OCI-LY1 (cell line): ENCODE results near the gene SDHA.

Experiments
- CTCF ChIP-seq: fragments of 200-600 bp; sonication (generic), shearing (Covaris generic); IDR thresholded peaks from 2 replicates; pipeline ENCODE4 v1.5.1; 2017; ENCODE audit warnings: mild to moderate bottlenecking, antibody characterized with exemption, low read length, moderate library complexity, mixed read lengths
- EZH2 ChIP-seq: fragments of 200-600 bp; sonication (generic), shearing (Covaris generic); IDR thresholded peaks from 2 replicates; pipeline ENCODE4 v1.8.0; 2017; ENCODE audit warnings: borderline replicate concordance, mixed run types, mild to moderate bottlenecking, antibody characterized with exemption, low read length, moderate library complexity, mixed read lengths

DNA sequence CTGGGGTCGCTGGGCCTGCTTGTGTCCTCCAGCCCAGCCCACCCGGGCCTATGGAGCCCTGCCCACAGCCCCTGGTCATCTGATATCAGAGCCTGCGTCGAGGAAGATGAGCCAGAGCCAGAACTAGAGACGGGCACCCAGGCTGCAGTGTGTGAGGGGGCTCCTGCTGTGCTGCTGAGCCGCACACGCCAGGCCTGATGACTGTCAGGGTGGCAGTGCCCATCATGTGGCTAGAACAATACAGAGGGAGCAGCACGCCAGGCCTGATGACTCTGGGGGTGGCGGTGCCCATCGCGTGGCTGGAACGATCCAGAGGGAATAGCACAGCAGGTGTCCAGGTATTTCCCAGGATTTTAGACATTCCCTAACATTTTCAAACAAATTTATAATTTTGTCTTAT, 36.0 kb upstream of the SDHA start:
- TF ChIP-seq CTCF: no peak
- TF ChIP-seq EZH2: no peak
